AG09309 (cell line): ENCODE measurements around the gene TLN1.

Experiments used
- DNase-seq: peaks from one replicate; pipeline ENCODE4 v3.0.0-alpha.2; 2010; ENCODE audit warnings: low read depth
- H3K4me3 ChIP-seq: 2 replicates; pipeline ENCODE4 v1.5.1; 2011; ENCODE audit warnings: mild to moderate bottlenecking, low read depth, low read length, moderate library complexity; ENCODE audit not compliant: control insufficient read depth
- TF ChIP-seq, protein P1 (sequence below): IDR thresholded peaks from 2 replicates; pipeline ENCODE4 v1.5.1; 2011; ENCODE audit warnings: mild to moderate bottlenecking, low read depth, low read length, inconsistent platforms; ENCODE audit not compliant: insufficient read depth, control insufficient read depth; ENCODE audit errors: missing control alignments

TLN1 gene

DNA sequence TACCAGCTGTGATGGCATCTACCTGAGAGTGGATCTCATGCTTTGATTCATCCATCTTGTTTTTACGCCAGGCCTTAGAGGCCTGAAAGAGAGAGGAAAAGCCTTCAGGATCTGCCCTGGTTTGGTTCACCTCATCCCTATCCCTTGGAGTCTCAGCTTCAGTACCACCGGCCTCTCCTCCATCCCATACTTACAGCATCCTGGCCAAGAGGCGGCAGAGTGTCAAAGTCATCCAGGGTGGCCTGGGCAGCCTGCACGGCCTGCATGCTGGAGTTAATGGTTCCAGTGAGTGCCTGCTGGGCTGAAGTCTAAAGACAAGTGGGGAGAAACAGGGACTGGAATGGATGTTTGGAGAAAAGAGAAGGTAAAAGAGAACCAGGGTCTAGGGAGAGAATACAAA lies 12.4 kb downstream of the TLN1 start:
- TF ChIP-seq, protein P1, sequence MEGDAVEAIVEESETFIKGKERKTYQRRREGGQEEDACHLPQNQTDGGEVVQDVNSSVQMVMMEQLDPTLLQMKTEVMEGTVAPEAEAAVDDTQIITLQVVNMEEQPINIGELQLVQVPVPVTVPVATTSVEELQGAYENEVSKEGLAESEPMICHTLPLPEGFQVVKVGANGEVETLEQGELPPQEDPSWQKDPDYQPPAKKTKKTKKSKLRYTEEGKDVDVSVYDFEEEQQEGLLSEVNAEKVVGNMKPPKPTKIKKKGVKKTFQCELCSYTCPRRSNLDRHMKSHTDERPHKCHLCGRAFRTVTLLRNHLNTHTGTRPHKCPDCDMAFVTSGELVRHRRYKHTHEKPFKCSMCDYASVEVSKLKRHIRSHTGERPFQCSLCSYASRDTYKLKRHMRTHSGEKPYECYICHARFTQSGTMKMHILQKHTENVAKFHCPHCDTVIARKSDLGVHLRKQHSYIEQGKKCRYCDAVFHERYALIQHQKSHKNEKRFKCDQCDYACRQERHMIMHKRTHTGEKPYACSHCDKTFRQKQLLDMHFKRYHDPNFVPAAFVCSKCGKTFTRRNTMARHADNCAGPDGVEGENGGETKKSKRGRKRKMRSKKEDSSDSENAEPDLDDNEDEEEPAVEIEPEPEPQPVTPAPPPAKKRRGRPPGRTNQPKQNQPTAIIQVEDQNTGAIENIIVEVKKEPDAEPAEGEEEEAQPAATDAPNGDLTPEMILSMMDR, result no peak
- no peak for DNase-seq
- H3K4me3 ChIP-seq, result no peak overlapping the region

DNA sequence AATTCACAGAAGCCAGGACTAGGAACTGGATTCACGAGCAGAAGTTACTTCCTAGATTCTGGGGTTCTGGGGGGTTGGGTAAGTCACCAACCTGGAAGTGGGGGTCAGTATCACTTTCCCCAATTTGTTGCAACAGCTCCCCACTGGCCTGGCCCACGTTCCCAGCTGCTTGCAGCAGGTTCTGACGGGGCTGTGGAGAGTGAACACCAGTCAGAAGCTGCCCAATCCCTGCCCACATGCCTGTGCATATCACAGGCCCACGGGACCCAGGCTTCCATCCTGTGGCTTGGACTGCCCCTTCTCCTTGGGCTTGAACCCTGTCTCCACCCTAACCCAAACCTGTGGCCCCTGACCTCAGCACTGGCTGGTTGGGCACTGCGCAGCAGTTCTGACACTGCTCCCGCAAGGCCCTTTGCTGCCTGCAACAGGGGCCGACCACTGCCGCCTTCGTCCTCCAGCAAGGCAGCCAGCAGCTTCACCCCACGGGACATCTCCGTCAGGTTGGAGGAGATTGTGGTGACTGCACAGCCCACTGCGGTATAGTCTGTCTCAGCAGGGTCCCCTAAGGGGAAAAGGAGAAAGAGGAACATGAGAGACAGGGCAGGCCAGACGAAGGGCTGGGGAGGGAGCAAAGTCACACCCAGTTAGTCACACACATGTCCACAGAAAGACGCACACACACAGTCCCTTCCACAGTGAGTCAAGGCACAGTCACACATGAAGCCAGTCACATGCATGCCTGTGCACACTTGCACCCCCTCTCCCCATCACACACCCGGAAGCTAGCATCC lies 13.1 kb downstream of the TLN1 start:
- TF ChIP-seq, protein P1, result no peak
- H3K4me3 ChIP-seq, result no peak overlapping the region
- DNase-seq, result no peak

DNA sequence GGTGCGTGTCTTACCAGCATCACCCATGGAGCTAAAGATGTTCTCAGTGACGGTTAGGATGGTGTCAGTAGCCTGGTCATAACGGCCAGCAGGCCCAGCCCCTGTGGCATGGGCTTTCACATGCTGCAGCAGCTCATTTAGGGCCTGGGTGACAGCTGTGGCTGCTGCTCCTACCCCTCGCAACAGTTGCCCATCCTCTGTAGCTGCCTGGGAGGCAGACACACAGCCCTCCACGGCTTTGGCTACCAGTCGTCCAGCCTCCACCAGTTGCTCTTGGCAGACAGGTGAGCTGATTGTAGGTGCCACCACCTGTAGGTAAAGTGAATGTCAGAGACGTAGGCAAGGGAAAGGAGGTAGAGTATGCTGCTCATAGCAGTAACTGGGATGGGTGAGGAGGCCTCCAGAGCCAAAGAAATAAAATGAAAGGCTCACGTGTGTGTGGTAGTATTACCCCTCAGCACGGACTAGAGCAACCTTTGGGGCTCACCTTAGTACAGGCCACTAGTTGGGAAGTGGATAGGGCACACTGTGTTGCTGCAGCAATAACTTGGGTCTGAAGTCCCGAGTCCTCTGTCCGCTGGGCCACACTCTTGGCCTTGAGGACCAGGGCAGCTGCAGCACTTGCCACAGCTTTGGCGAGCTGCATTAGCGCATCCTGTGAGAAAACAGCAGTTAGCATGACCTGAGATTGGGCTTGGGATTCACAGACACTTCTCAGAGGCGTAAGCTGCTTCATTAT lies 14.7 kb downstream of the TLN1 start:
- H3K4me3 ChIP-seq, result no peak overlapping the region
- TF ChIP-seq, protein P1, result no peak
- DNase-seq, result no peak

DNA sequence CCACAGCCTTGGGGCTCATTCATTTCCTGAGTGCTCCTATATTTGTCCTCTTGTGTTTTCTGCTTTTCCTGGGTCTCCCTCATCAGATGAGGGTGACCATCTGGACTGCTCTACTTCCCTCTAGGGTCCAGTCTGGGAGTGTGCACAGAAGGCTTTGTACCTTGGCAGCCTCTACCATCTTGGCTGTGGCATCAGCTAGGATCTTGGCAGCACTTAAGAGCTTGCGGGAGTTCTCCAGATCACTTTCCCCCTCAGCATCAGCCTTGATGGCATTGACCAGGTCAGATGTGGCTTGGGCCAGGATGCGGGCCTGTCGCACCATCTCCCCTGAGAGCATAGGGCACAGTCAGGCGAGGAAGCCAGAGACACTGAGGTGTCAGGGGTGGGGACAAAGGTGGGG lies 15.8 kb downstream of the TLN1 start:
- no peak for DNase-seq
- TF ChIP-seq, protein P1, result no peak
- H3K4me3 ChIP-seq, result no peak overlapping the region

DNA sequence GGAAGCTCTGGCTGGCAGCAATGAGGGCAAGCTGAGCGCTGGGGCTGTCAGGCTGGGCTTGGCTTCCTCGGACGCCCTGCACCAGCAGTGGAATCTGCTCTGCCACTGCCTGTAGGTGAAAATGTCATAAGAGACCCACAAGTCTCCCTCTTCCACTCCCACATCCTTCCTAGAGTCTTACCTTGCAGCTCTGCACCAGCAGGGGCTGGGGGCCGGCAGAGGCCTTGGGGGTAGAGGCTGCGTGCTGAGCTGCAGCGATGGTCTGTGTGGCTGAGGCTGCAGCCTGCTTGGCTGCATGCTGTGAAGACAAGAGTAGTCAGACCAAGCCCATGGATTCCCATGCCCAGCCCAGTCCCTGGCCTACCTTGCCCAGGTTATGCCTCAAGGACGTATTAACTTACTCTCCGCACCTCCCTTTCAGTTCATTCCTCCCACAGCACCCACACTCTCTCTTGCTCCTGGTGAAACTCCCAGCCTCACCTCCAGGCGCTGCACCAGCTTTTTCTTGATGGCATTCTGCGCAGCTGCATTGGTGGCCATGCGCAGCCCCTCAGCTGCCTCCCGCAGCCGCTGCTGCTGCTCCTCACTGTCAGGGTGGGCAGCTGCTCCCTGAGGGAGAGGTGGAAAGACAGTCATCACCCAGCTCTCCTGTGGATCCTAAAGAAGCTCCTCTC lies 17.3 kb downstream of the TLN1 start:
- H3K4me3 ChIP-seq, result no peak overlapping the region
- TF ChIP-seq, protein P1, result no peak
- no peak for DNase-seq

DNA sequence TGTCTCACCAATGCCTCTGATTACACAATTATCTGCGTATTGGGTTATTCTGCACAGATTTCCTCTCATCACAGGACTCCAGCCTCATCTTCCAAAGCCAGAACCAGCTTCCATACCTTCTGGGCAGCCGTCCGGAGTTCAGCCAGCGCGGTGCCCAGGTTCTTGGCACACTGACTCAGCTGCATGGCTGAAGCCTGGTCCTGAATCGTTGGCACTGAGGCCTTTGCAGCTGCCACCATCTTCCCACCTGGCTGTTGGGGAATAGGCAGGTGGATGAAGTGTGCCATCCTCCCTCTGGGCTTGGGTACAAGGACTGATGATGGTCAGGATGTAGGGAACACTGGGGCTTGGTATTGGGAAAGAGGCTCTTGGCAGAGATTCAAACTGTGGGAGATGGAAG lies 17.9 kb downstream of the TLN1 start:
- DNase-seq, result no peak
- TF ChIP-seq, protein P1, result no peak
- H3K4me3 ChIP-seq, result no peak overlapping the region
